HG02938 (cell line): Measurements from ENCODE around the gene REEP3.
A peak's percentile ranks its signal among the peaks of the same experiment; 100 is the strongest.
"Not testable (repeated sequence)": the region's sequence is repeated elsewhere in the genome, so short reads cannot be mapped to it uniquely, and the experiment has no call there.

ENCODE experiments used
- ATAC-seq: cut with Tn5 transposase; IDR thresholded peaks from one replicate; pipeline ENCODE4 v1.9.1; 2021; ENCODE audit warnings: mild to moderate bottlenecking, moderate library complexity; ENCODE audit not compliant: unreplicated experiment

The REEP3 gene

GRCh38 chr10:63628526-63629362 lies 107.5 kb downstream of the REEP3 start:
- peak; percentile 29 for ATAC-seq

DNA sequence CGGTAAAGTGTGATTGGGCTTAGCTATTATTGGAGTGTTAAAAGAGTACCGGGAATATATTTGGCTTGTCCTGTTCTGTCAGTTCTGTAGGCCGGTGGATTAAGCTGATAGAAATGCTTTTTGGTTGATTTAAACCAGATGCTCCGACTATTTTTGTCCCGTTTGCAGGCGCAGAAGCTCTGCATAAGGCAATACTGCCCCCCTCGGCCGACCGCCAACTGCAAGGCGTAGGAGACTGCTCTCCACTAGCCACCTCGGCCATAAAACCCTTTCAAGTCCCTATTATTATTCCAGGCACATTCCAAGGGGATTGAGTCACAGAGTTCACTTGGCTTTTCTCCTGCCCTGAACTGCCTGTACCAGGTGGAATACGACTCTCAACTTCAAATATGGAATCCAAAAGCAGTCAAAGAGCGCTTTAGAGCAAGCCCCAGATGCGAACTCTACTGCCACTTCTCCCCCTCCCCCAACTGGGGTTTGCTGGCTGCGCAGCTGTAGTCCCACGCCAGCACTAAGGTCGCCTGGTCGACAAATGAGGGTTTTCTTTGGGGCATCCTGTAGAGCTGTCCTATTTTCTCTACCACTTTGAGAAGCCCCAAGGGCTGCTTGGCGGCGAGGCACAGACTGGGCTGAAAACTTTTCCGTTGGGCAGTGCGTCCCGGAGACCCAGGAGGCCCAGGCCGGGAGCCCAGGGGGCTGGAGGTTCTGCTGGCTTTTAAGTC lies 108.3 kb downstream of the REEP3 start:
- peak; percentile 60 for ATAC-seq

- peak; percentile 49 for ATAC-seq
Measured at GRCh38 chr10:63630085-63630930, 109.1 kb downstream of the REEP3 start.

- no peak for ATAC-seq
Measured at GRCh38 chr10:63630931-63631680, 109.9 kb downstream of the REEP3 start.

GRCh38 chr10:63631991-63632390 lies 110.8 kb downstream of the REEP3 start:
- no peak for ATAC-seq

GRCh38 chr10:63633677-63634487 lies 112.7 kb downstream of the REEP3 start:
- no peak for ATAC-seq

DNA sequence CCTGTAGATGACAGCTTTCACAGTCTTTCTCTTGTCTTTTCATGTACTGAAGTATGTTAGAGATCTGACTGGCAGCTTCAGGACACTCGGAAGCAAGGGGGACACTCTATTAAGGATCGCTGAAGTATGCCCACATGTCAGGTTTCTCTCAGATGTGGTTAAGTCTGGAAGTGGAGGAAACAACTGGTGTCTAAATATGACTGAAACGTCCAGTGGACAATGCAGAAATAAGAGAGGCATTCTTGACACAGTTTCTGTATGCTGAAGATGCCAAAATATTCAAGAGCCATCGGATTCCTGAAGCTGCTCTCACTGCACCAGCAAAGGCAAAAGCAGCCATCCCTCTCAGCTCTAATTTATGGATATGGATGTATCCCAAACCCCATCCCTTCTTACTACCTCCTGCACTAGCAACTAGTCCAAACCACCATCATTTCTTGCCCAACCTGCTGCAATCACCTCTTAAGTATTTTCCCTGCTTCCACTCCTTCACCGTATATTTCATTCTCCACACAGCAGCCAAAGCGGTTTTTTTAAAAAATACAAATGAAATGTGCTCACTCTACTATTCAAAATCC lies 113.4 kb downstream of the REEP3 start:
- ATAC-seq: no peak

- ATAC-seq: no peak
Measured at GRCh38 chr10:63636812-63637211, 115.6 kb downstream of the REEP3 start.

DNA sequence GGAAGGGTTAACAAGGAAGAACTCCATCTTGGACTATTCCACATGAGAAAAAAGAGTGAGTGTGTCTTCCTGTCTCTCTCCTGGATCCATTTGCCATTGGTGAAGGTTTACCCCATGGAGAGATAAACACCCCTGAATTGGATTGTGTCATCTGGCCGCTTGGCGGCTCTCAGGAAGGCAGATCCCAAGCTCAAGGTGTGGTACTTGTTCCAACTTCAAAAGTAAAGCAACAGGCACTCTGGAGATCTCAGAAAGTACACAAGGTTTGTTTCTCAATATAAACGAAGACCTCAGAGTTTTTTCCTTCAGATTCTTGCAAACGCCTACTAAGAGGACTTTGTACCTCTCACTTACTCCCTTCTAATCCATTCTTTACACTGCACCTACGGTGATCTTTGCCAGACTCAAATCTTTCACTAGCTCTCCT lies 116.7 kb downstream of the REEP3 start:
- ATAC-seq: no peak

- ATAC-seq: no peak
Measured at GRCh38 chr10:63641366-63641765, 120.2 kb downstream of the REEP3 start.

DNA sequence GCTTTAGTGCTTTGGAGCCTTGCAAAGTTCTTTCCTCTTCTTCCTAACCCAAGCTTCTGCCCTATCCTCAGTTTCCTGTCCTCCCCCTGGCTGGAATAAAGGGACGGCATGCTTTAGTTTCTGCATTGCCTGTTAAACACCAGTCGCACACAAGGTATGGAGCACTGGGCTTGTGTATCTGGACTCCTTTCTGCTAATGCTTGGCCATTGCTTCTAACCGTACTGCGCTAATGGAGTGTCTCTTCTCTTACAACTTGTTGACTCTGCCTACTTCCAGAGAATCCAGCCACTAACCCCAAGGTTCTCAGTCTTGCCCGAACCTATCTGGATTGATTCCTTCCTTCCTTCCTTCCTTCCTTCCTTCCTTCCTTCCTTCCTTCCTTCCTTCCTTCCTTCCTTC lies 120.6 kb downstream of the REEP3 start:
- ATAC-seq: no peak

DNA sequence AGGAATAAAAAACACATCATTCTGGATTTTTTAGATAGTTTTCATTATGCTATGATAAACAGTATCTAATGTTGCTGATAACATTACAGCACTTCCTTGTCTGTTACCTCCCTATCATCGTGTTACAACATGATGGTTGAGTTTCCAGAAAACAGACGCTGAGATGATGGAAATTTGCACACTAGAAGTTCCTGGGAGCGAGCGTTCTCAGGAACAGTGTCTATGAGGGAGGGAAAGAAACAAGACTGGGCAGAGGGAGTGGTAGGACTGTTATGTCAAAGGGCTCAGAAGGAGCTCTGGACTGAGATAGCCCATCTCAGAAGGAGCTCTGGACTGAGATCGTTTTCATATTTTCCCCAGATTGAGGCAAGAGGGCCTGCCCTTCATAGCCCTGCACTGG lies 121.6 kb downstream of the REEP3 start:
- ATAC-seq: no peak

GRCh38 chr10:63644418-63645142 lies 123.4 kb downstream of the REEP3 start:
- no peak for ATAC-seq

GRCh38 chr10:63645195-63645594 lies 124.0 kb downstream of the REEP3 start:
- no peak for ATAC-seq

DNA sequence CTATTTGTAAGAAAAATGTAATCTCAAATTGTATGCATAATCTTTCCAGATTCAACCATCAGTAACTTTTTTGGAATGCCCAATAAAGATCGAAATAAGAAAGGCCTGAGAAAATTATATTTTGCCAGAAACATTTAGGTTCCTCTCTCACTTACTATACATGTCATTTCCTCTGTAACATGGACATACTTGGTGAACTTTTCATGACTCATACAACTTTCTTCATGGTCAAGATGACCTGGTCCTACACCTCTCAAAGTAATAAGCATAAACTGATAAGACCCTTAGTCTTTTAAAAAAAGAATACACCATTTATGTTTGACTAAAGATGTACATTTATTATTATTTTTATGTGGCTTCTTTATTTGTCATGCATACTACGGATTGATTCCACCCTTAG lies 125.3 kb downstream of the REEP3 start:
- ATAC-seq: no peak

- ATAC-seq: no peak
Measured at GRCh38 chr10:63651864-63652263, 130.7 kb downstream of the REEP3 start.

DNA sequence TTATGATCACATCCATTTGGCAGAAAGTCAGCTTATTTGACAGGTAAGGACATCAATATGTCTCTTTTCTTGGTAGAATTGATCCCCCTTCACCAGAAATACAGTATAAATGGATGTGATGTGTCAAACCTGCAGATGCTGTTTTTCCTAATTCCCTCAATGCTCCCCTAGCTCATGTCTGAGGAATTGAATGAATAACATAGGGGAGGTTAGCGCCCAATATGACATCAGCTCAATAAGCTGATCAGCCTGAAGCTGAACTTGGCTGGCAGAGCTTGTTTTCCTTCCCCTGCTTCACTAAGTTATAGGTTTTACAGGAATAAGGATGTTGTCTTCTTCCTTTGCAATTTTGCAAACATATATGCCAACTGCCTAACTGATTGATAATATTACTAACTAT lies 132.5 kb downstream of the REEP3 start:
- ATAC-seq: no peak

- no peak for ATAC-seq
Measured at GRCh38 chr10:63657761-63658160, 136.6 kb downstream of the REEP3 start.

DNA sequence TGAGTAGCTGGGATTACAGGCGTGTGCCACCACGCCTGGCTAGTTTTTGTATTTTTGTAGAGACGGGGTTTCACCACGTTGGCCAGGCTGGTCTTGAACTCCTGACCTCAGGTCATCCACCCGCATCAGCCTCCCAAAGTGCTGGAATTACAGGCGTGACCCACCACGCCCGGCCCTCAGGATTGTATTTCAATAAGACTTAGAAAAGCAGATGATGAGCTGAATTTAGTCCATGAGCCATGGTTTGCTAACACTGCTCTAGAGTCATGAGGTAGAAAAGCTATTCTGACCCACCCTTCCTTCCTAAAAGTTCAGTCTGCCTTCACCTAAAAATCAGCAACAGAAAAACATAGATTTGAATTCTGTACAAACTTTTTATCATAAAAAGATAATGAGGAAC lies 139.7 kb downstream of the REEP3 start:
- not testable (repeated sequence) for ATAC-seq
